ENCODE data around the gene MAGI2. TPM values are rescaled to one million over a fixed set of nuclear protein-coding genes. Genes with fewer than 3 reads are reported as not detected.
"Not testable (repeated sequence)": the region's sequence is repeated elsewhere in the genome, so short reads cannot be mapped to it uniquely, and the experiment has no call there.

Gene MAGI2
- total RNA-seq, 1 donor from 2014 or later = 51.3 TPM

DNA sequence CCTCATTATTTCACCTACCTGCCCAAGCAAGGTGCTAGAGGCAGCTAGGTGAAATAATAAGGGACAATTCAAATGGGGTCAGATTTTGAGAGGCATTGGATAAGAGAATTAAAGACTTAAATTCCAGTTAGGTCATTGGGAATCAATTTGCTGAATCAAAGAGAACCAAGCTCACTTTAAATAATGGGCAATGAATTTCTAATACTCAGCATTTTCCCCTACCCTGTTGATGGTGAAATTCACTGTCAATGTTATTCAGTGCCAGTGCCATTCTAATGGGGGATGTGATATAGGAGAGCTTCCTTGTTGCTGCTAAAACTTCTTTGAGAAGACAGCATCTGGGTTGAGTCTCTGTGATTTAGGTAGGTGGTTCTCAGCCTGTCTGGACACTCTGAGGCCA is 1145.6 kb downstream of the MAGI2 start:
- ATAC-seq (no peak), DNase-seq (ENCODE audit: low spot score) (no peak)
- intact Hi-C loops (cut with DNase I) = no loop called here

DNA sequence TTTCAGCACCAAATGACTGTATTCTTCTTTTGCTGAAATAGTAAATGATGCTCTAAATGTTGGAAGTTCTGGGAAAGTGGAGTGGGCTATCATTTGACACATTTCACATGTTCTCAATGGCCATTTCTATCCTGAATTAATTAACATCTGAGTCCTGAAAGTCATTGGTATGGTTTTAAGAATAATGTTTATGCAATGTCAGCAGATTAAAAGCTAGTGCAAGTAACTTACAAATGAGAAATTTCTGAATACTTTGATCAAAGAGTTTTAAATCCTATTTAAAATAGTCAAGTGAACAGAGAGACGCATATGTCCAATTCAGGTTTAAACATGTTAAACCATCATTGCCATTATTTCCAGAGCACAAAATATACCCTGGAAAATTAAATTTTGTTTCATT is 1146.8 kb downstream of the MAGI2 start:
- intact Hi-C loops (cut with DNase I) = no loop called here
- ATAC-seq = no peak

DNA sequence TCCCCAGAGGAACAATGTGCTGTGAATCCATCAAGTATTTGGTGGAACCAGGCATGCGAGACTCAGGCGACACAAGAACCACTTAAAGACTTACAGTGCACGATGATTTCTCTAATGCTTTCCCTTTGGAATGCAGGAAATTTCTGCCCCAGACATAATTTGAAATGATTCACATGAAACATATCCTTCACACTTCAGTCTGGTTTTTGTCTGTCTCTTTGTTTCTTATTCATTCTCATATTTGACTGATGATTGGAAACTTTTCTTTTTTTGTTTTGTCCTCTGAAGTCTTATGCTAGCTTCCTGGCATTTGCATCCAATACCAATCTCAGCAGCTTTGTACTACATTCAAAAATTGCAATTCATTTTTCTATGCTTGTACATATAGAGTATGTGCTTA is 1152.1 kb downstream of the MAGI2 start:
- no peak for DNase-seq (ENCODE audit: low spot score)
- ATAC-seq = no peak
- intact Hi-C loops (cut with DNase I) = no loop called here

More for the DNA sequence above, 1146.8 kb downstream of the MAGI2 start:
- DNase-seq (ENCODE audit: low spot score) = no peak

DNA sequence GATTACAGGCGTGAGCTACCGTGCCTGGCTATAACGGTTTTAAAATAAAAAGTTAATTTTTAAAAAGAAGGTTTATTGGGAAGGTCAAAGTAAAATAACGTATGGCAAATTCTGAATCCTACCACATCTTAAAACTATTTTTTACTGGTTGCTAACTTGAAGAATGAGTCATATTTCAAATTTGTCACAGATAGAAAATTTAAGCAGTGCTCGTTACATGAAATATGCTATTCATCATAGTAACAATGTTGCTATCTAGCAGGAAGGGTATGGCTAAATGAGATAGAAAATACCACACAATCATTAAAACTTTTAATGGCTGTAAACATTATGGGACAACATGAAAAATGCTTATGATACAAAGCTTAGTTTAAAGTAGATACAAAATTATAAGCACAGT is 1154.4 kb downstream of the MAGI2 start:
- DNase-seq (ENCODE audit: low spot score) = no peak

DNA sequence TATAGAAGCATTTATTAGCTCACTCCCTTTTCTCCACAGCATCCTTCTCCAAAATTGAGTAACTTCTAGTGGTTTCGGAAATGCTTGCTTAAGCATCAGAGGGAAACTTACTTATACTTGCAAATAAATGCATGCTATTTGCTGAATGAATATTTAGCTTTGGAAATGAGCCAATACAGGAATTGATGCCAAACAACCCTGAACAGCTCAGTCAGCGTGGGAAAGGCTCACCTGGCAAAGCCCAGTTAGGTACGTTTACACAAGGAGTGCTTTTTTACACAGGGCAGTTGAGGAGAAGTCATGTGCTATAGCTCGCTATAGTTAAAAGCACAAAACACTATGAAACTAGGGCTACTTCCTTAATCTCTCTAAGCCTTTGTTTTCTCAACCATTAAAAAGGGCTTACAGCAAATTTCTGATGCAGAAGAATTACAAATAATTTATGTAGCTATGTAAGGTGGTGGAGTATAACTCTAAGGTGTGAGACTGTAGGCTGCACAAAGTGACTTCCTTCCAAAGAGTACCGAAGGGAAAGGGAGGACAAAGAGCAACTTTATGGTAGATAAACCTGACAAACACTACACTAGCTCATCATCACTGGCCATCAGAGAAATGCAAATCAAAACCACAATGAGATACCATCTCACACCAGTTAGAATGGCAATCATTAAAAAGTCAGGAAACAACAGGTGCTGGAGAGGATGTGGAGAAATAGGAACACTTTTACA is 1156.7 kb downstream of the MAGI2 start:
- intact Hi-C loops (cut with DNase I) = no loop called here
- ATAC-seq (no peak), DNase-seq (ENCODE audit: low spot score) (no peak)

More for the DNA sequence above, 1154.4 kb downstream of the MAGI2 start:
- intact Hi-C loops (cut with DNase I) = no loop called here
- no peak for ATAC-seq

DNA sequence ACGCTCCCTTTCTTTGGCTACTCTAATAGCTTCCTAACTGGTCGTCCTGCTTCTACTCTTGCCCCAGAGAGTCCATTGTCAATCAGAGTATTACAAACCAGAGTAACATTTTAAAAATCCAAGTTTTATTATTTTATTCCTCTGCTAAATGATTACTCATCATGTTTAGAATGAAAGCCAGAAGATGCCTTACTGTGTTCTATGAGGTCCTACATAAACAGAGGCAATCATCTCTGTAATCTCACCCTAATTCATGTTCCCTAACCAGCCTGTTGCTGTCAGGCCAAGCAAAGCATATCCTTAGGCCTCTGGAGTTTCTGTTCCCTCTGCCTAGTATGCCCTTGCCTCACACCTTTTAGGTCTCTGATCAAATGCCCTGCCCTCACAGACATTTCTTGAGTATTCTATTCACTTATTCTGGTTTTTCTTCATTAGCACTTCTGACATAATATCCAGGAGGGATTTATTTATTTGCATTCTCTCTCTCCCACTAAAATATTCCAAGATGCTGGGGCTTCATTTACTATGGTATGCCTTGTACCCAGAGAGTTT is 1157.3 kb downstream of the MAGI2 start:
- DNase-seq (ENCODE audit: low spot score) (no peak), ATAC-seq (no peak)
- intact Hi-C loops (cut with DNase I) = no loop called here

DNA sequence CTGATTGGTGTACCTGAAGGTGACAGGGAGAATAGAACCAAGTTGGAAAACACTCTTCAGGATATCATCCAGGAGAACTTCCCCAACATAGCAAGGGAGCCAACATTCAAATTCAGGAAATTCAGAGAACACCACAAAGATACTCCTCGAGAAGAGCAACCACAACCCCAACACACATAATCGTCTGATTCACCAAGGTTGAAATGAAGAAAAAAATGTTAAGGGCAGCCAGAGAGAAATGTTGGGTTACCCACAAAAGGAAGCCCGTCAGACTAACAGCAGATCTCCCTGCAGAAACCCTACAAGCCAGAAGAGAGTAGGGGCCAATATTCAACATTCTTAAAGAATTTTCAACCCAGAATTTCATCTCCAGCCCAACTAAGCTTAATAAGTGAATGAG is 1164.0 kb downstream of the MAGI2 start:
- ATAC-seq; DNase-seq (ENCODE audit: low spot score); intact Hi-C loops (cut with DNase I): not testable (repeated sequence)

DNA sequence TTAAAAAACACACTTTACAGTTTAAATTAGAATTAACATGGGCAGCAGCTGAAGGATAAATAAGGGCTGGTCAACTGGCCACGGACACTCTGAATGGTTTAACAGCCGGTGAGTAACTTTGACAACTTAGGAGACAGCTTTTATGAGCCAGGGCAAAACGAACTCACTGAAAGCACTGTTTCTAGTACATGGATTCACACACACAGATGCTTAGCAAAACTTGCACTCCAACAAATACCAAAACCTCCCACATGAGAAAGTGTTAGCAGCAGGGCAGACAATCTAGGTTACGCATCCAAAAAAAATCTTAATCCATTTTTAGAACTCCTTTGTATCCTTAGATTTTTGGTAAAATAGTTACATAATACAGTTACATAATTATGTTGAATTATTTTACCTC is 1168.5 kb downstream of the MAGI2 start:
- ATAC-seq = no peak
- intact Hi-C loops (cut with DNase I) = no loop called here
- no peak for DNase-seq (ENCODE audit: low spot score)

DNA sequence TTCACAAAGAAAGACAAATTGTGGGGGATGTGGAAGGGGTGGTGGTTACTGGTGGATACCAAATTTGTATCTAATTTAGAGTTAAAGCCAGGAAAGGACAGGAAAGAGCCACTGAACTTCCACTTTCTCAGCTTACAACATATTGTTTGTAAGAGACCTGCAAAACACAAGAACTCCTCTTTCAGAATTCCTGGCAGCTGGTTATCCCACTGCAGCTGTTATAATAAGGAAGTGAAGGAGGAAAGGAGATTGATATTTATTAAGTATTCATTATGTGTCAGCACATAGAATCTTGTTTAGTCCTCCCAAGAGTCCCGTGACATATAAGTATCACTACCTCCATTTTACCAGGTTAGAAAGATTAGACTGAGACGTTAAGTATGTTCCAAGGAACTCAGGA is 1173.2 kb downstream of the MAGI2 start:
- intact Hi-C loops (cut with DNase I) = no loop called here
- ATAC-seq (no peak), DNase-seq (ENCODE audit: low spot score) (no peak)

DNA sequence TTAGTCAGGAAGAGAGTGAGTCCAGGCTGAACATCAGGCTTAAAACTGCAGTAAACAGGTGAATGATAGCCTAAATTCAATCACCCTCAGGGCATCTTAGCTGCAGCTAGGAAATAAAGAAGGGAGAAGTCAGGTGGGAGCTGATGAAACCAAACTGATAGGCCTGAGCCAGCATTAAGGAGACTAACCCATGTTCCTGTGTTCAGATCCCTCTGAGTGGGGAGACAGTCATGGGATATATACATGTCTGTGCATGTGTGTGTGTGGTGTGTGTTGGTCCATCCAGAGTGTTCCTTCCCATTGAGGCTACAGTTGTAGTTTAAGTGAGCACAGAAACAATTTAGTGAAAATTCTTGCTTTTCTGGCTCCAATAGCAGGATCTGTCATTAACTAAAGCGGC is 1174.0 kb downstream of the MAGI2 start:
- DNase-seq (ENCODE audit: low spot score) (no peak), ATAC-seq (no peak)
- intact Hi-C loops (cut with DNase I) = no loop called here

DNA sequence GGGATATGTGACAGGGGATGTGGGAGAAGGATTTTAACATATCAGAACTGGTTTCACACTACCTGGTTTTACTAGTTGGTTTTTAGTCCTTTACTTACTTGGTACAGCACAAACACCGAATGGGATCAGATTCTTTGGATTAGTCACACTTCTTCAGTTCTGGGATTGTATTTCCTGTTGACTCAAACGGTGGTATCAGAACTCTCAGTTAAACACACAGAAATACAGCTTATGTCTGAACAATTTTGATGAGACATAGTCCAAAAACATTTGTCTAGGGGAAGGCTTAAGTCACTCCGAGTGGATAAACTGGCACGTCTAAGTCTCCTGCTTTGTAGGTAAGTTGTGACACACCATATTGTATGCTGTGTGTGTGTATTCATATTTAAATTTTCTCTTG is 1174.4 kb downstream of the MAGI2 start:
- intact Hi-C loops (cut with DNase I) = no loop called here
- DNase-seq (ENCODE audit: low spot score) (no peak), ATAC-seq (no peak)

DNA sequence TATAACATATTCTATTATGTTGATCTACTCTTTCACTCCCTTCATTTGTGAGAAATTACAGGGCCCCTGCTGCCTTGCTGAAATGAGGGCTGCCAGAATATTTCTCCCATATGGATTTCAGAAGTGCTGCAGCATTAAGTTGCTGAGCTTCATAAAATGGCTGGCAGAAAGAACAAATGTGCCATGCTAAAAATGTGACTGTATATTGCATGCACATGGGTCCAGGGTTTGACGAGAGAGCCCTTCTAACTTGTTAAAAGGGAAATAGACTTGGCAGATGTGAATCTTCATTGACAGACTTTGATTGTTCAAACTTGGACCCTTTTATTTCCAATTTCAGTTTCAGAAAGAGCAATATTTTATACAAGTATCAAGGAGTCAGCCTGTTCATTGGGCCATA is 1186.3 kb downstream of the MAGI2 start:
- intact Hi-C loops (cut with DNase I) = no loop called here
- ATAC-seq (no peak), DNase-seq (ENCODE audit: low spot score) (no peak)

DNA sequence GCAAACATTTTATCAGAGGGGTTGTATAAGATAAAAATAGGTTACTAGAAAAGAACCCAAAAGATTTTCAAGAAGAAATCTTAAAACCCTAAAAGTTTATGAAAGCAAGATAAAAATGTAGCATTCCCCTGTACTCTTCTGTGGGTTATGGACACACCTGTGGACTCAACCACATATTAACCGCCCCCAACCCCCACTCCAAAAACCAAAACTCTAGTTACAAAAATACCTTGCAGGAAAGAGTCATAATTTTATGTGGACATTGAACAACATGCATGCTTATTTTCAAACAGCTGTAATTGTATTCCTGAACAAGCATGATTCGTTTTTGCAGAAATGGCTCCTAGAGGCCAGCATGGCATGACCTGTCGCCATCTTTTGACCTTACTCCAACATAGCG is 1188.0 kb downstream of the MAGI2 start:
- intact Hi-C loops (cut with DNase I) = no loop called here
- ATAC-seq = no peak
- no peak for DNase-seq (ENCODE audit: low spot score)

DNA sequence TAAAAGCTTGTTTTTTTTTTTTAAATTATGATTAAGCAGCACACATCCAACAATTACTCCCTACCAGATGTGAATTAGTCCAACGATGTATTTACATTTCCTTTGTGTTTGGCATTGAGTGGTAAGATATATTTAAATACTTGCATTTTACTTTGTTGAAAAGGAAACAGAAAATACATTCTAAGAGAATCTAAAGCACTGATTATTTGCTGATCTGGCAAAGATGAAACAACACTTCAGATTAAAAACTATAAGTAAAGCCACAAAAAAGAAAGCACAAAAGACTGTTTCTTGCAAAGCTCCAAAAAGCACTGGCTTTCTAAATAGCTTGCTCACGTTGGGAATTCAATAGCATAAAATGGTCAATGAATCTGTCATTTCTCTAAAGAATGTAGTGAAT is 1188.4 kb downstream of the MAGI2 start:
- intact Hi-C loops (cut with DNase I) = no loop called here
- DNase-seq (ENCODE audit: low spot score) (no peak), ATAC-seq (no peak)

DNA sequence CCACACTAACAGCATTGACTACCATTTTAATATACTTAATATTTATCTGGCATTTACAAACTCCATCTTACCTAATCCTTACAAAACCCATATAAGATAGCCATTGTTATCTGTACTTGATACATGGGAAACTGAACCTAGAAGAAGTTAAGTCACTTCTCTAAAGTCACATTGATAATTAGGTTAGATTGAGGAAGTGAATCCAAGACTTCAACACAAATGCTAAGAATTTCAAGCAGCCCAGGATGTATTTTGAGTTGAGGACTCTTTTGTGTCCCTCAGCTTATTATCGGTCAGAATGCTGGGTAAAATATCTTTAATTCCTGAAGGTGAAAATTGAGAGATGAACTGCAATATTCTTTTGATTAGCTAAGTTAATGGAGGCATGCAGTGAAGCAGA is 1189.4 kb downstream of the MAGI2 start:
- intact Hi-C loops (cut with DNase I) = no loop called here
- ATAC-seq = no peak
- no peak for DNase-seq (ENCODE audit: low spot score)

DNA sequence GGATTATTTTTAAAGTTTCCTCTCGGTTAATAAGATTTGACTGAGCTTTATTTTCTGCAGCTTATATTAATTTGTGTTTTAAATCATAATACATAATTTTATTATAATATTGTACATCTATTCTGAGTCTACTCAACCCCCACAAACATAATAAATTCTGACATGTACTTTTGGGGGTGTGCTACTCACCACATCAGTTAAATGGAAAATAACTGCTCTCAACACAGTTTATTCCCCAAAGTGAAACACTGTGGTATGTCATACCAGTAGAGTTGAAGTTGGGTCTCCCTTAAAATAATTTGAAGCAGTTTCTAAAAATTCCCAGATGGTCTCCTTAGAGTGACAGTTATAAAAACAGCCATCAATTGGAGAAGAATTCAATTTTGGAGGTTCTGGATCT is 1191.7 kb downstream of the MAGI2 start:
- ATAC-seq = no peak
- DNase-seq (ENCODE audit: low spot score) = no peak
- intact Hi-C loops (cut with DNase I) = no loop called here

DNA sequence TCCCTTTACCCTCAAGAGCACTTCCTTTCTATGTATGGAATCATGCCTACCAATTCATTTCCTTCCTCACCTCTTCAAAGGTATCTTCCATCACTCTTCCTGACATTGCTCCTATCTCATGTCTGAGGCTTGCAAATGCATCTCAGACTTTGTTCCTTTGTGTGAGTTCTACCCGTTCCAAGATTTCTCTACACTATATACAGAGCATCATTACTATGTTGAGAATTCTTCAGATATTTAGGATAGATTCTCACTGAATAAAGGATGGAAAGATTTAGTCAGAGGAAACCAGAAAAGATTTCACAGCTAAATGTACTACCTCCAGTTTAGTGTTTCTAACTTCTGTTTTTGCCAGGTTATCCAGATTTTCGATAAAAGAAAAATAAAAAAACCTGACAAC is 1192.2 kb downstream of the MAGI2 start:
- ATAC-seq (no peak), DNase-seq (ENCODE audit: low spot score) (no peak)
- intact Hi-C loops (cut with DNase I) = no loop called here

DNA sequence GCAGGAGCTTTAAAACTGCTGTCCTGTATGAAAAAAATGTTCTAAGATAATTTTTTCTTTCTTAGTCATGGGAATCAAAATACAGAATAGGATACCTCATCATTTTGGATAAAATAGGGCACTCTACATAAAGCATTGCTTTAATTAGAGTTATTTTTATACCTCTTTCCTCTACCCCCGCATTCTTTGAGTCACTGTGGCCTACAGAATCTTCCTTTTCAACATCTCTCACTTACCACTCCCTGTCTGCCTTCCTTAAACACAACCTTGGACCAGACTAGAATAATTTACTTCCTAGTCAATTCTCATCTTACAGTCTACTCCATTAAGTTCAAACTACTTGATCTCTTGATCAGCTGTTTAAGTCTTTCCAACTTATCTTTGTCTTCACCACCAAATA is 1192.6 kb downstream of the MAGI2 start:
- ATAC-seq (no peak), DNase-seq (ENCODE audit: low spot score) (no peak)
- intact Hi-C loops (cut with DNase I) = no loop called here

DNA sequence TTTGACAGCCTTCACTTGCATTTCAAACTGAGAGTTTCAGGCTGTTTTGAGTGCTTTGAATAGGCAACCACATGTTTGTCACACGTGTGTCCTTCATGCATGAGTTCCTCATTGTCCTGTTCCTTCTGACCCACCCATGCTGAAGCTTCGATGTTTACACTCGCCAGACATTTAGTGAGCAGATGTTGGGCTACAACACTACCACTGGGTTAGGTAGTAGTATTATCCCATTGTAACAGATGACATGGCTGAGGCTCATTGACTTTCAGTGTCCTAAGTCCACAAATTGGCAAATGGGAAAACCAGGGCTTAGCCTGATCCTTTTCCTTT is 1198.8 kb downstream of the MAGI2 start:
- intact Hi-C loops (cut with DNase I) = no loop called here
- ATAC-seq = no peak

DNA sequence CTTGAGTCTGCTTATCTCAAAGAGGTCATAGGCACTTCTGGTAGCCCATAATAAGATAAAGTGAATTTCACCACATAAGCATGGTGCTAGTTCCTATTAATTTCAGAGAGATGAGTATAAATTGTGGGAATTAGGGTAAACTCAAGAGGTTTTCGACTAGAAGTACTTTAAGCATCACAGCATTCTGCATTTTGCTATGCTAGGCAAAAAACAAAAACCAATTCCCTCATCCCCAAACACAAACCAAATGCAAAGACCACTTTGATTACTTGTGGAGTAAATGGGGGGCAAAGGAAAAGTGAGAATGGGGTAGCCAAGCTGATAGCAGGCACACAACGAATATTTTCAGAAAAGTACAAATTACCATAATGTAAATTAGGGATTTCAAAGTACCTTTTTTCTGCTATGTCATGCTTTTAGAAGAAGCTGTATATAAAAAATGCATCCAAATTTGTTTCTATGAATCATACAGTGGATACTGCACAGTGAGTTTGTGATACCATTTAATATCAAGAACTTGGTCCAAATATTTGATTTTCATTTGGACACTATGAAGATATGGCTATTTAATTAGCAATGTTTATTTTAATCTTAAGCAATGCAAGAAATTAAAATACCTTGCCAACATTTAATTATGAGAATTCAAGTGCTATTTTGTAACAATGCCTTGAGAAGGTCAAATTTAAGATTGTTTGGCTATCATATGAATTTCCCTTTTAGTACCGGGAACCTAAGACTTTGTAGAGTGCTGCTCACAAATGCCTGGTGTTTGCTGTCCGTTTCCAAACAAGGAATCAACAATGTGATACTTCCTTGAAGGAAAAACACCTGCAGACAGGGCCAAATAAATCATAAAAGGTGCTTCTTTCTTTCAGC is 1199.4 kb downstream of the MAGI2 start:
- intact Hi-C loops (cut with DNase I) = no loop called here
- ATAC-seq = no peak

More for the DNA sequence above, 1198.8 kb downstream of the MAGI2 start:
- no peak for DNase-seq (ENCODE audit: low spot score)

More for the DNA sequence above, 1199.4 kb downstream of the MAGI2 start:
- DNase-seq (ENCODE audit: low spot score) = no peak
